HepG2 (cell line): ENCODE results near the gene LANCL3. TPM values are rescaled to one million over a fixed set of nuclear protein-coding genes. Genes with fewer than 3 reads are reported as not detected.
A peak's percentile ranks its signal among the peaks of the same experiment; 100 is the strongest.

Experiments
- ATAC-seq: fragments of 200-7000 bp; cut with Tn5 transposase; 3 replicates; pipeline ENCODE4 v1.9.1; 2020; ENCODE audit warnings: mild to moderate bottlenecking, moderate library complexity
- BruUV-seq: library from RNA; stranded (reverse); fragments of 400-500 nt; replicated peaks from 2 replicates; lab custom pipeline; 2021; lab: Mats Ljungman, UMichigan
- CTCF ChIA-PET: fragments of 300-600 bp; formaldehyde crosslinking; extraction: SDS; loops from one replicate; lab custom pipeline; 2021; ENCODE audit warnings: low total read pairs, inconsistent platforms, low intra/inter-chr PET ratio; lab: Yijun Ruan, JAX
- POLR2A ChIA-PET: fragments of 350-600 bp; sonication (Branson Sonifier 250); formaldehyde crosslinking; loops from one replicate; lab custom pipeline; 2020; ENCODE audit warnings: antibody characterized with exemption, inconsistent platforms; lab: Yijun Ruan, JAX
- DNase-seq: peaks from one replicate; pipeline ENCODE4 v3.0.0-alpha.2; 2015; ENCODE audit warnings: low spot score
- FAIRE-seq: peaks from 3 replicates; lab custom pipeline; 2011; peaks lifted over from hg19 to GRCh38; lab: Jason Lieb, UNC
- H2AFZ ChIP-seq: one replicate; pipeline ENCODE4 v1.6.1; 2011; ENCODE audit warnings: low read length, inconsistent platforms
- H3K27ac ChIP-seq: fragments of 300-600 bp; 3 replicates; pipeline ENCODE4 v1.8.0; 2011; ENCODE audit warnings: mixed run types, mild to moderate bottlenecking, mixed read lengths, low read length, inconsistent platforms; ENCODE audit not compliant: insufficient read depth; ENCODE audit errors: extremely low read length
- H3K27me3 ChIP-seq, 2 experiments: fragments of 200-600 bp in 1 of 2; 2 replicates in 1 of 2; 3 replicates in 1 of 2; pipeline versions ENCODE4 v1.6.0 to v1.8.0; 2011; ENCODE audit warnings: low read length in 2 of 2, mild to moderate bottlenecking in 2 of 2, moderate library complexity in 2 of 2, inconsistent platforms in 1 of 2; ENCODE audit not compliant: insufficient read depth in 2 of 2, control insufficient read depth in 1 of 2
- H3K36me3 ChIP-seq, 2 experiments: fragments of 200-600 bp in 1 of 2; replicated peaks in 1 of 2; 2 replicates in 1 of 2; 3 replicates in 1 of 2; pipeline versions ENCODE4 v1.5.1 to v1.8.0; 2011; ENCODE audit warnings: low read length in 2 of 2, inconsistent platforms in 1 of 2; ENCODE audit not compliant: insufficient read depth in 2 of 2, control insufficient read depth in 1 of 2
- H3K4me1 ChIP-seq: 2 replicates; pipeline ENCODE4 v1.5.1; 2012; ENCODE audit warnings: low read length, inconsistent platforms; ENCODE audit not compliant: insufficient read depth
- H3K4me2 ChIP-seq: 2 replicates; pipeline ENCODE4 v1.6.0; 2011; ENCODE audit warnings: low read depth, low read length, inconsistent platforms
- H3K4me3 ChIP-seq, 3 experiments: fragments of 200-600 bp in 1 of 3; sonication (generic), shearing (Covaris generic) in 1 of 3; replicated peaks in 1 of 3; 2 replicates each; pipeline ENCODE4 v1.5.1; 2011 to 2016; ENCODE audit warnings: low read length in 3 of 3, inconsistent platforms in 2 of 3, low read depth in 2 of 3, mild to moderate bottlenecking in 2 of 3, control low read depth in 1 of 3, mixed read lengths in 1 of 3; ENCODE audit not compliant: insufficient read depth in 1 of 3
- H3K79me2 ChIP-seq: one replicate; pipeline ENCODE4 v1.6.1; 2011; ENCODE audit warnings: low read length, inconsistent platforms; ENCODE audit not compliant: insufficient read depth
- H3K9ac ChIP-seq: 2 replicates; pipeline ENCODE4 v1.6.0; 2011; ENCODE audit warnings: mild to moderate bottlenecking, low read depth, low read length, inconsistent platforms; ENCODE audit not compliant: insufficient read depth
- H3K9me3 ChIP-seq: 2 replicates; pipeline ENCODE4 v1.5.1; 2012; ENCODE audit warnings: mild to moderate bottlenecking, low read length
- H4K20me1 ChIP-seq: 2 replicates; pipeline ENCODE4 v1.6.0; 2011; ENCODE audit warnings: inconsistent platforms, mild to moderate bottlenecking, low read length, moderate library complexity; ENCODE audit not compliant: insufficient read depth
- GZF1 ChIP-seq: sonication (generic); formaldehyde crosslinking; IDR thresholded peaks from 2 replicates; pipeline ENCODE4 v1.5.1; 2020; ENCODE audit warnings: mild to moderate bottlenecking, missing genetic modification reagents
- HMGA1 ChIP-seq: sonication (generic); formaldehyde crosslinking; conservative IDR thresholded peaks from 2 replicates; pipeline ENCODE4 v1.4.0; 2020; ENCODE audit warnings: missing genetic modification reagents
- MAFF ChIP-seq: IDR thresholded peaks from 2 replicates; pipeline ENCODE4 v1.6.1; 2011; ENCODE audit warnings: low read depth, low read length, improper control_type of control experiment
- MAFK ChIP-seq, 2 experiments: IDR thresholded peaks in 1 of 2; conservative IDR thresholded peaks in 1 of 2; 2 replicates each; pipeline ENCODE4 v1.6.1; 2011; ENCODE audit warnings: improper control_type of control experiment in 2 of 2, low read length in 2 of 2
- POLR2AphosphoS2 ChIP-seq: IDR thresholded peaks from 2 replicates; pipeline ENCODE4 v1.6.1; 2011; ENCODE audit warnings: low read depth, low read length, improper control_type of control experiment
- SATB2 ChIP-seq: sonication (generic); formaldehyde crosslinking; IDR thresholded peaks from 2 replicates; pipeline ENCODE4 v1.5.0; 2020; ENCODE audit warnings: missing genetic modification reagents
- SOX13 ChIP-seq, 3 experiments: fragments of 450-650 bp in 1 of 3; sonication (generic) in 1 of 3; formaldehyde crosslinking in 1 of 3; IDR thresholded peaks in 2 of 3; conservative IDR thresholded peaks in 1 of 3; 2 replicates each; pipeline versions ENCODE4 v1.5.0 to v1.6.1; 2016 to 2020; ENCODE audit warnings: antibody characterized with exemption in 1 of 3, mild to moderate bottlenecking in 1 of 3, missing compliant biosample characterization in 1 of 3, missing genetic modification reagents in 1 of 3, moderate library complexity in 1 of 3
- SP1 ChIP-seq, 2 experiments: fragments of 450-650 bp in 1 of 2; sonication (generic) in 1 of 2; formaldehyde crosslinking in 1 of 2; IDR thresholded peaks; 2 replicates each; pipeline versions ENCODE4 v1.4.0 to v1.6.1; 2016 to 2020; ENCODE audit warnings: missing genetic modification reagents in 1 of 2
- ZBTB38 ChIP-seq: sonication (generic); formaldehyde crosslinking; IDR thresholded peaks from 2 replicates; pipeline ENCODE4 v1.5.1; 2020; ENCODE audit warnings: mild to moderate bottlenecking, missing genetic modification reagents
- ZC3H4 ChIP-seq: sonication (generic); formaldehyde crosslinking; IDR thresholded peaks from 2 replicates; pipeline ENCODE4 v1.4.0; 2020; ENCODE audit warnings: missing genetic modification reagents, borderline replicate concordance
- ZNF331 ChIP-seq: sonication (generic); formaldehyde crosslinking; IDR thresholded peaks from 2 replicates; pipeline ENCODE4 v1.4.0; 2020; ENCODE audit warnings: missing genetic modification reagents
- ZNF510 ChIP-seq: sonication (generic); formaldehyde crosslinking; IDR thresholded peaks from 2 replicates; pipeline ENCODE4 v1.4.0; 2020; ENCODE audit warnings: low read depth, mild to moderate bottlenecking, missing genetic modification reagents
- ZNF577 ChIP-seq: sonication (generic); formaldehyde crosslinking; IDR thresholded peaks from 2 replicates; pipeline ENCODE4 v1.4.0; 2020; ENCODE audit warnings: mild to moderate bottlenecking, low read depth, missing genetic modification reagents, borderline replicate concordance
- WGBS: methylation state at CpG from one replicate; pipeline ENCODE4 v1.1.6; 2017; ENCODE audit warnings: low lambda C conversion rate; 5-methylcytosine and 5-hydroxymethylcytosine counted together
- in situ Hi-C: cut with HindIII; loops from 2 replicates; pipeline ENCODE4 v1.10.0; 2017; ENCODE audit warnings: low pct_unique_long_range_greater_than_20kb; ENCODE audit not compliant: extremely low pct_ligation_motif_present
- intact Hi-C: fragments of 100-400 bp; cut with micrococcal nuclease; formaldehyde crosslinking; loops from one replicate; pipeline ENCODE4 v1.10.0; 2022; ENCODE audit not compliant: unreplicated experiment
- polyA plus RNA-seq, 8 experiments: library from polyadenylated mRNA; depleted of rRNA in 3 of 8; stranded (reverse) in 7 of 8; unstranded in 1 of 8; fragments of >200 nt; fragmentation: Illumina TruSeq in 4 of 8; extraction: Trizol in 4 of 8; gene quantifications; 2 replicates each; pipeline versions ENCODE4 v1.2.1 to v1.2.3, GENCODE V29; 2011 to 2016; ENCODE audit warnings: low read depth in 4 of 8, missing spikeins in 1 of 8, mixed read lengths in 1 of 8; ENCODE audit not compliant: insufficient read depth in 1 of 8
- total RNA-seq, 5 experiments: library from RNA; depleted of rRNA; stranded (reverse); fragments of >200 nt; fragmentation: Illumina TruSeq; extraction: Trizol; gene quantifications; 2 replicates each; pipeline ENCODE4 v1.2.3, GENCODE V29; 2016; ENCODE audit warnings: low read depth in 1 of 5
- TF ChIP-seq, protein P1 (sequence below): sonication (generic); formaldehyde crosslinking; IDR thresholded peaks from 2 replicates; pipeline ENCODE4 v1.4.0; 2020; ENCODE audit warnings: missing genetic modification reagents, low read depth, mild to moderate bottlenecking, borderline replicate concordance

The LANCL3 gene
- total and polyA plus RNA-seq, 2 of the 13 experiments (the other 11 are each of a cell fraction or from before 2014, with no cell fraction given): not detected

DNA sequence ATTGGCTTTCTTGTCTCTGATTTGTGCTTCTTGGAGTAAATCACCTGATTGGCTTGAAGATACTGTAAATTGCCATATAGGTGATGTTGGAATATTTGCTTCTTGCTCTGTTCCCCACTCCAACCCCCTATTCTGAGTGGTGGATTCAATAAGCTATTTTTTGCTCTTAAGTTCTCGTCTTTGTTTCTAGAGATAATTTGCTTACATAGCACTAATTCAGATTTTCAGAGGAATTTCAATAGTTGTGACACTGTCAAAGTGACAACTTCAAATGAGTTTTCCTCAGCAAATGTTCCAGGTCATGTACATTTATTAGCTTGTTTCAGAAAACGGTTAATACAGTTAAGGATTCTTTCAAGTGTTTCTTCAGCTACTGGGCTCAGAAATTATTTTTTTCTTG lies 18.6 kb downstream of the LANCL3 start:
- Histone ChIP-seq H3K9ac (no peak overlapping the region), H4K20me1 (no peaks in the 10 kb centered on the region)
- no TSS peak for BruUV-seq
- TF ChIP-seq MAFF (peak; percentile 36; the same call in 1 of the 2 replicates), GZF1 (CRISPR knock-in tag) (no peak), MAFK (conservative IDR thresholded peaks at IDR 0.05 in 1 of 2, IDR thresholded peaks at IDR 0.05 in 1 of 2; ENCODE audit: low read length in 2 of 2) (peak in 1 of 2 experiments; percentile 60; a peak in 3 of 4 replicates)
- TF ChIP-seq, all 625 proteins: peak for 2
- Histone ChIP-seq H3K9me3 (no peaks in the 10 kb centered on the region), H3K4me3 (no peak overlapping the region), H3K79me2 (no peaks in the 10 kb centered on the region), H3K27ac (no peak overlapping the region), H2AFZ (no peak overlapping the region), H3K36me3 (no peaks in the 10 kb centered on the region), H3K4me1 (no peaks in the 10 kb centered on the region), H3K4me2 (no peak overlapping the region), H3K27me3 (no peaks in the 10 kb centered on the region)
- DNase-seq (no peak), ATAC-seq (no peak), FAIRE-seq (no peak)
- in situ Hi-C loops: no loop called here
- intact Hi-C loops: no loop called here
- ChIA-PET POLR2A (no interaction called here), CTCF (no interaction called here)
- WGBS: 4% methylated on average over 2 of the region's 2 CpGs

DNA sequence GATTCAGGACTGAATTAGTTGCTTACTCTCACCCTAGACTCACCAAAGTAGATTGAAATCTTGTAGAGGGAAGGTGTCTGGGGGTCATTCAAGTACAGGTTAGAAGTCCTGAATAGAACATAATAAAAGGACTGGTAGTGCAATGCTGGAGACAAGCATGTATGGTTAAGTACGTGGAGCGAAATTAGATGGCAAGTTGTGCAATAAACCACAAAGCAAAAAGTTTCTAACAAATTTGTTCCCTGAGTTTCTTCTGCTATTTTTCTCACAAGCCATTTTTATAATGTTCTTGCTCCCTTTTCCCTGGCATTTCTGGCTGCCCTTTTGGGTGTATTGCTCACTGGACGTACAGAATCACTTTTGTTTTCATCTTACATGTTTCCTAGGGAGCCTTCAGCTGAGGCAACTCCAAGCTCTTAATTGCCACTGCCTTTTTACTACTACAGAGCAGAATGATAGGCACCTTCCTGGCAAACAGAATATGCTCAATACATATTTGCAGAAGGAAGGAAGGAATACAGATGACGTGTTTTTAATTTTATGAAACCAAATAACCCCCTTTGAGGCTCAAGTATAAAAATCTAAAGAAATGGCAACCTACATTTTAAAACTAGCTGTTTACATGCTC lies 23.4 kb downstream of the LANCL3 start:
- no peaks in the 10 kb centered on the region for H3K79me2 ChIP-seq
- in situ Hi-C loops: no loop called here
- 0% methylated on average over 4 of the region's 4 CpGs for WGBS
- intact Hi-C loops: no loop called here
- ATAC-seq (no peak), FAIRE-seq (no peak), DNase-seq (no peak)
- H3K27ac ChIP-seq: no peak overlapping the region
- no peaks in the 10 kb centered on the region for H3K9me3 ChIP-seq
- no peak for TF ChIP-seq SOX13 (IDR thresholded peaks at IDR 0.05)
- TF ChIP-seq SOX13 (CRISPR knock-in tag; conservative IDR thresholded peaks at IDR 0.05 in 1 of 2, IDR thresholded peaks at IDR 0.05 in 1 of 2): no peak
- no peak for TF ChIP-seq SP1 (IDR thresholded peaks at IDR 0.05)
- TF ChIP-seq SP1 (CRISPR knock-in tag; IDR thresholded peaks at IDR 0.05): no peak
- TF ChIP-seq, protein P1, sequence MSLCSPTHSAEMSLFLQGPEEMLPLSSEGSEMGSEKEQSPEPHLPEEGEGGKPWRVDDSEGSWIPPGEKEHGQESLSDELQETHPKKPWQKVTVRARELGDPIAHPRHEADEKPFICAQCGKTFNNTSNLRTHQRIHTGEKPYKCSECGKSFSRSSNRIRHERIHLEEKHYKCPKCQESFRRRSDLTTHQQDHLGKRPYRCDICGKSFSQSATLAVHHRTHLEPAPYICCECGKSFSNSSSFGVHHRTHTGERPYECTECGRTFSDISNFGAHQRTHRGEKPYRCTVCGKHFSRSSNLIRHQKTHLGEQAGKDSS (CRISPR knock-in tag): no peak
- TF ChIP-seq ZNF331 (CRISPR knock-in tag): no peak
- TF ChIP-seq ZNF510: no peak
- TF ChIP-seq SATB2: no peak
- no peak for TF ChIP-seq ZBTB38 (CRISPR knock-in tag)
- TF ChIP-seq ZC3H4 (CRISPR knock-in tag): no peak
- no peak for TF ChIP-seq ZNF577 (CRISPR knock-in tag)
- no peak for TF ChIP-seq HMGA1
- no peak for TF ChIP-seq POLR2AphosphoS2
- H3K4me3 ChIP-seq: no peak overlapping the region
- H3K4me2 ChIP-seq: no peak overlapping the region
- BruUV-seq: no TSS peak
- no peaks in the 10 kb centered on the region for H3K36me3 ChIP-seq
- no peak overlapping the region for H3K9ac ChIP-seq
- H3K4me1 ChIP-seq: no peaks in the 10 kb centered on the region
- H2AFZ ChIP-seq: no peak overlapping the region
- H3K27me3 ChIP-seq: no peaks in the 10 kb centered on the region
- ChIA-PET CTCF (no interaction called here), POLR2A (no interaction called here)
- no peaks in the 10 kb centered on the region for H4K20me1 ChIP-seq
